Keratinocyte (primary cell): ENCODE data around the gene TRIM13.

Experiments used
- EZH2 ChIP-seq: IDR thresholded peaks from one replicate; pipeline ENCODE4 v1.6.1; 2012; ENCODE audit warnings: inconsistent platforms, mild to moderate bottlenecking, low read length, moderate library complexity
- TF ChIP-seq, protein P1 (sequence below), 3 experiments: IDR thresholded peaks in 1 of 3; conservative IDR thresholded peaks in 1 of 3; optimal IDR thresholded peaks in 1 of 3; 2 replicates in 2 of 3; 3 replicates in 1 of 3; pipeline versions ENCODE3 to v1.5.1; 2011; ENCODE audit warnings: low read length in 3 of 3, mild to moderate bottlenecking in 3 of 3, moderate library complexity in 2 of 3, control low read depth in 1 of 3, inconsistent platforms in 1 of 3; ENCODE audit not compliant: insufficient read depth in 2 of 3; ENCODE audit errors: extremely low read depth in 1 of 3

DNA sequence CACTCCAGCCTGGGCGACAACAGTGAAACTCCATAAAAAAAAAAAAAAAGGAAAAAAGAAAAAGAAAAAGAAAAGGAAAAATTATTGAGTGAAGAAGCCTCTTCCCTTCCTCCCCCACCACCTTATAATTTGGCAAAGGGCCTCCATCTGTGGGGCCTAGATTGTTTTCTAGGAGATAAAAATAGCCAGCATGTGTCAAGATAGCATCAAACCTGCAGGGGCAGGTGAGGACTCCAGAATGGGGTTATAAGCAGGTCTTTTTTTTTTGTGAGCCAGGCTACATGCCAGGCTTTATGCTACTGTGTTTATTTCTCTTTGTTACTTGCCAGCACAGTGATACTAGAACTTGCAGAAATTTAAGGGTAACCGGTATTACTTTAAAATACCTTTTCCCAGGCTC is 11.7 kb upstream of the TRIM13 start:
- TF ChIP-seq EZH2 = no peak
- TF ChIP-seq, protein P1, sequence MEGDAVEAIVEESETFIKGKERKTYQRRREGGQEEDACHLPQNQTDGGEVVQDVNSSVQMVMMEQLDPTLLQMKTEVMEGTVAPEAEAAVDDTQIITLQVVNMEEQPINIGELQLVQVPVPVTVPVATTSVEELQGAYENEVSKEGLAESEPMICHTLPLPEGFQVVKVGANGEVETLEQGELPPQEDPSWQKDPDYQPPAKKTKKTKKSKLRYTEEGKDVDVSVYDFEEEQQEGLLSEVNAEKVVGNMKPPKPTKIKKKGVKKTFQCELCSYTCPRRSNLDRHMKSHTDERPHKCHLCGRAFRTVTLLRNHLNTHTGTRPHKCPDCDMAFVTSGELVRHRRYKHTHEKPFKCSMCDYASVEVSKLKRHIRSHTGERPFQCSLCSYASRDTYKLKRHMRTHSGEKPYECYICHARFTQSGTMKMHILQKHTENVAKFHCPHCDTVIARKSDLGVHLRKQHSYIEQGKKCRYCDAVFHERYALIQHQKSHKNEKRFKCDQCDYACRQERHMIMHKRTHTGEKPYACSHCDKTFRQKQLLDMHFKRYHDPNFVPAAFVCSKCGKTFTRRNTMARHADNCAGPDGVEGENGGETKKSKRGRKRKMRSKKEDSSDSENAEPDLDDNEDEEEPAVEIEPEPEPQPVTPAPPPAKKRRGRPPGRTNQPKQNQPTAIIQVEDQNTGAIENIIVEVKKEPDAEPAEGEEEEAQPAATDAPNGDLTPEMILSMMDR (optimal IDR thresholded peaks at IDR 0.05 in 1 of 3, IDR thresholded peaks at IDR 0.05 in 1 of 3, conservative IDR thresholded peaks at IDR 0.05 in 1 of 3; ENCODE audit: extremely low read depth in 1 of 3, insufficient read depth in 2 of 3, low read length in 3 of 3) = no peak
